ENCODE results near the gene ABCC12. TPM values are rescaled to one million over a fixed set of nuclear protein-coding genes. Genes with fewer than 3 reads are reported as not detected.

ABCC12 gene
- total and polyA plus RNA-seq, 2 of the 8 experiments (the other 6 are each of a cell fraction or from before 2014, with no cell fraction given), result 0.05 TPM; not detected in 1

GRCh38 chr16:48110000-48110399 lies 45.8 kb downstream of the ABCC12 start:
- FAIRE-seq (no peak), DNase-seq (ENCODE audit: low read depth in 1 of 2, low spot score in 2 of 2) (no peak)
- H3K56ac ChIP-seq (replicated peaks; ENCODE audit: insufficient read length, low read depth, low read length), result no peak overlapping the region
- no peak overlapping the region for H3K4ac ChIP-seq (replicated peaks; ENCODE audit: insufficient read length, low read depth, low read length)
- no peak overlapping the region for H3K4me2 ChIP-seq (ENCODE audit: insufficient read depth in 1 of 2, low read depth in 2 of 2, low read length in 2 of 2)
- POLR2A ChIA-PET (ENCODE audit: partially characterized antibody), result interaction anchor here (1.7 kb wide), 1 partner anchor 17 kb away, joined by 3 read pairs; no protein-coding TSS in a partner anchor
- no peak overlapping the region for H2AFZ ChIP-seq (ENCODE audit: low read length)
- H3K79me2 ChIP-seq (ENCODE audit: control insufficient read depth in 1 of 2, insufficient read depth in 2 of 2, low read length in 2 of 2), result no peaks in the 10 kb centered on the region
- no peaks in the 10 kb centered on the region for H3K4me1 ChIP-seq (replicated peaks in 1 of 4; ENCODE audit: control insufficient read depth in 3 of 4, insufficient read depth in 4 of 4, low read length in 3 of 4)
- no peak overlapping the region for H2BK5ac ChIP-seq (ENCODE audit: low read depth, low read length)
- H3K9ac ChIP-seq (replicated peaks in 1 of 4; ENCODE audit: extremely low read depth in 1 of 4, low read depth in 3 of 4, low read length in 3 of 4), result no peak overlapping the region
- H3K27me3 ChIP-seq (replicated peaks in 1 of 4; ENCODE audit: control insufficient read depth in 3 of 4, extremely low read depth in 1 of 4, insufficient read depth in 3 of 4, low read length in 3 of 4), result no peaks in the 10 kb centered on the region; a peak in 1 of 7 replicates
- no peaks in the 10 kb centered on the region for H4K20me1 ChIP-seq (replicated peaks in 1 of 2; ENCODE audit: control insufficient read depth in 1 of 2, insufficient read depth in 2 of 2, low read length in 2 of 2)
- H3K27ac ChIP-seq (ENCODE audit: low read depth, low read length), result no peak overlapping the region
- no peak overlapping the region for H4K8ac ChIP-seq (ENCODE audit: extremely low read depth, insufficient read depth, low read length)
- no peak overlapping the region for H3K23ac ChIP-seq (ENCODE audit: insufficient read length)
- no peaks in the 10 kb centered on the region for H3K23me2 ChIP-seq (ENCODE audit: low read depth, low read length)
- H3K4me3 ChIP-seq (ENCODE audit: extremely low read depth in 1 of 4, insufficient read depth in 2 of 4, low read depth in 3 of 4, low read length in 4 of 4), result no peak overlapping the region
- TF ChIP-seq YY1 (IDR thresholded peaks at IDR 0.05; ENCODE audit: low read depth, low read length) (no peak), HDAC6 (IDR thresholded peaks at IDR 0.05; ENCODE audit: low read depth, low read length) (no peak), PHF8 (conservative IDR thresholded peaks at IDR 0.05; ENCODE audit: low read depth, low read length) (no peak), CEBPB (IDR thresholded peaks at IDR 0.05; ENCODE audit: low read depth, low read length) (no peak), RXRA (IDR thresholded peaks at IDR 0.05; ENCODE audit: insufficient read depth, low read depth, low read length) (no peak), JUN (IDR thresholded peaks at IDR 0.05; ENCODE audit: low read depth, low read length) (no peak), CREB1 (IDR thresholded peaks at IDR 0.05) (no peak), BCL11A (IDR thresholded peaks at IDR 0.05; ENCODE audit: low read depth in 2 of 2, low read length in 2 of 2) (no peak), GABPA (IDR thresholded peaks at IDR 0.05; ENCODE audit: borderline replicate concordance, insufficient read depth, low read length) (no peak), TAF7 (optimal IDR thresholded peaks at IDR 0.05; ENCODE audit: borderline replicate concordance, low read depth, low read length) (no peak)
- H4K91ac ChIP-seq (replicated peaks; ENCODE audit: insufficient read length, low read length), result no peak overlapping the region
- no peak overlapping the region for H2BK12ac ChIP-seq (ENCODE audit: low read depth, low read length)
- no peaks in the 10 kb centered on the region for H3K9me3 ChIP-seq (ENCODE audit: insufficient read depth in 2 of 2, low read depth in 1 of 2, low read length in 1 of 2)
- no peak overlapping the region for H3K18ac ChIP-seq (ENCODE audit: extremely low read depth, low read length)
- H3K79me1 ChIP-seq (ENCODE audit: low read depth, low read length), result no peaks in the 10 kb centered on the region
- H2AK5ac ChIP-seq (ENCODE audit: low read depth, low read length), result no peak overlapping the region
- H2BK20ac ChIP-seq (ENCODE audit: low read length), result no peak overlapping the region
- H3K14ac ChIP-seq (ENCODE audit: insufficient read length), result no peak overlapping the region
- WGBS, 2 experiments (ENCODE audit: extremely low coverage in 1 of 2, insufficient coverage in 1 of 2, insufficient read length in 1 of 2, insufficient replicate concordance in 2 of 2, low coverage in 1 of 2, low lambda C conversion rate in 2 of 2, missing lambda C conversion rate in 1 of 2), result 87% methylated on average over 7 of the region's 7 CpGs; no CpG with 5 or more reads in 1 of the 2 experiments
- no peak overlapping the region for H2BK15ac ChIP-seq (ENCODE audit: low read length)
- H3K36me3 ChIP-seq (ENCODE audit: control insufficient read depth in 2 of 4, insufficient read depth in 4 of 4, low read length in 3 of 4), result no peaks in the 10 kb centered on the region
- CTCF ChIA-PET (ENCODE audit: partially characterized antibody), result interaction anchor here (1.2 kb wide), 1 partner anchor 38 kb away, joined by 4 read pairs; no protein-coding TSS in a partner anchor
- H4K5ac ChIP-seq (ENCODE audit: insufficient read length, low read depth, low read length), result no peak overlapping the region
- H2BK120ac ChIP-seq (replicated peaks; ENCODE audit: low read depth, low read length), result no peak overlapping the region

All from H1 (cell line).